Mesendoderm (in vitro differentiated cells): ENCODE results near the gene TMEM50B.
"Not testable (repeated sequence)": the region's sequence is repeated elsewhere in the genome, so short reads cannot be mapped to it uniquely, and the experiment has no call there.

Source experiments
- DNase-seq: peaks from one replicate; pipeline ENCODE4 v3.0.0; 2013
- H2AK5ac ChIP-seq: 2 replicates; pipeline ENCODE4 v1.6.1; 2013; ENCODE audit warnings: low read length, inconsistent platforms
- H2BK120ac ChIP-seq: 2 replicates; pipeline ENCODE4 v1.6.1; 2013; ENCODE audit warnings: low read depth, mild to moderate bottlenecking, low read length, moderate library complexity, mixed read lengths
- H2BK15ac ChIP-seq: replicated peaks from 2 replicates; pipeline ENCODE4 v1.6.1; 2013; ENCODE audit warnings: low read depth, mild to moderate bottlenecking, moderate library complexity
- H2BK5ac ChIP-seq: 2 replicates; pipeline ENCODE4 v1.6.1; 2013; ENCODE audit warnings: low read length, inconsistent platforms
- H3K18ac ChIP-seq: 2 replicates; pipeline ENCODE4 v1.6.1; 2013; ENCODE audit warnings: mild to moderate bottlenecking, low read length, mixed read lengths
- H3K23ac ChIP-seq: one replicate; pipeline ENCODE4 v1.6.1; 2013; ENCODE audit warnings: low read length
- H3K27ac ChIP-seq: 2 replicates; pipeline ENCODE4 v1.5.1; 2013; ENCODE audit warnings: low read depth, mild to moderate bottlenecking, inconsistent platforms, low read length, moderate library complexity
- H3K27me3 ChIP-seq: 2 replicates; pipeline ENCODE4 v1.6.1; 2013; ENCODE audit warnings: low read length, control low read depth, mild to moderate bottlenecking, inconsistent platforms; ENCODE audit not compliant: insufficient read depth, poor library complexity
- H3K36me3 ChIP-seq: 2 replicates; pipeline ENCODE4 v1.6.1; 2013; ENCODE audit warnings: low read length, inconsistent platforms; ENCODE audit not compliant: control insufficient read depth, insufficient read depth
- H3K4ac ChIP-seq: one replicate; pipeline ENCODE4 v1.6.1; 2013; ENCODE audit warnings: low read depth, mild to moderate bottlenecking, low read length, moderate library complexity
- H3K4me1 ChIP-seq: 2 replicates; pipeline ENCODE4 v1.6.1; 2013; ENCODE audit warnings: low read depth, low read length, inconsistent platforms; ENCODE audit not compliant: control insufficient read depth
- H3K4me2 ChIP-seq: 2 replicates; pipeline ENCODE4 v1.6.1; 2013; ENCODE audit warnings: low read length
- H3K4me3 ChIP-seq: 2 replicates; pipeline ENCODE4 v1.5.1; 2013; ENCODE audit warnings: mild to moderate bottlenecking, low read length
- H3K56ac ChIP-seq: one replicate; pipeline ENCODE4 v1.6.1; 2013; ENCODE audit warnings: low read length
- H3K79me1 ChIP-seq: 2 replicates; pipeline ENCODE4 v1.6.1; 2013; ENCODE audit warnings: low read length, inconsistent platforms
- H3K79me2 ChIP-seq: 2 replicates; pipeline ENCODE4 v1.6.1; 2013; ENCODE audit warnings: mild to moderate bottlenecking, low read length; ENCODE audit not compliant: control insufficient read depth, insufficient read depth
- H3K9ac ChIP-seq: 2 replicates; pipeline ENCODE4 v1.6.1; 2013; ENCODE audit warnings: low read length, inconsistent platforms
- H4K5ac ChIP-seq: one replicate; pipeline ENCODE4 v1.6.1; 2013; ENCODE audit warnings: low read length
- H4K8ac ChIP-seq: one replicate; pipeline ENCODE4 v1.6.1; 2013; ENCODE audit warnings: low read depth, mild to moderate bottlenecking, control low read depth, low read length, moderate library complexity
- WGBS: extraction: QIAGEN DNeasy Blood & Tissue Kit; methylation state at CpG from one replicate; pipeline ENCODE4 v1.1.7; 2013; ENCODE audit warnings: low lambda C conversion rate, missing lambda C conversion rate; ENCODE audit not compliant: insufficient coverage; ENCODE audit errors: extremely low coverage; 5-methylcytosine and 5-hydroxymethylcytosine counted together

The TMEM50B gene

DNA sequence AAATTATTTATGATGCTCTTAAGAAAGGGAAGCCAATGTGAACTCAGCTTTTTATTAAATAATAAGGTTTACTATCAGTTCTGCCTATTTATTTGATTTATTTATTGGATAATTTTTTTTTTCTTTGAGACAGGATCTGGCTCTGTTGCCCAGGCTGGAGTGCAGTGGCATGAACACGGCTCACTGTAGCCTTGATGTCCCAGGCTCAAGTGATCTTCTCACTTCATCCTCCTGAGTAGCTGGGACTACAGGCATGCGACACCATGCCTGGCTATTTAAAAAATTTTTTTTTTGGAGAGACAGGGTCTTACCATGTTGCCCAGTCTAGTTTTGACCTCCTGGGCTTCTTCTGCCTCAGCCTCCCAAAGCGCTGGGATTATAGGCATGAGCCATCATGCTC, 32.7 kb upstream of the TMEM50B start:
- H2AK5ac ChIP-seq: no peak overlapping the region
- no peak overlapping the region for H3K4me3 ChIP-seq
- no peak overlapping the region for H3K9ac ChIP-seq
- H3K79me1 ChIP-seq: no peaks in the 10 kb centered on the region
- no peak overlapping the region for H3K56ac ChIP-seq
- no peak overlapping the region for H3K27ac ChIP-seq
- no peak overlapping the region for H2BK5ac ChIP-seq
- no peak overlapping the region for H3K4ac ChIP-seq
- DNase-seq: no peak
- no peak overlapping the region for H3K4me2 ChIP-seq
- WGBS: no CpG with 5 or more reads among the region's 3 CpGs
- H2BK15ac ChIP-seq: no peak overlapping the region
- no peak overlapping the region for H4K8ac ChIP-seq
- H3K18ac ChIP-seq: no peak overlapping the region
- H3K23ac ChIP-seq: no peak overlapping the region
- no peaks in the 10 kb centered on the region for H3K4me1 ChIP-seq
- H4K5ac ChIP-seq: no peak overlapping the region
- no peaks in the 10 kb centered on the region for H3K27me3 ChIP-seq
- H2BK120ac ChIP-seq: no peak overlapping the region
- peaks cover 25% of the 10 kb centered on the region for H3K36me3 ChIP-seq
- no peaks in the 10 kb centered on the region for H3K79me2 ChIP-seq

DNA sequence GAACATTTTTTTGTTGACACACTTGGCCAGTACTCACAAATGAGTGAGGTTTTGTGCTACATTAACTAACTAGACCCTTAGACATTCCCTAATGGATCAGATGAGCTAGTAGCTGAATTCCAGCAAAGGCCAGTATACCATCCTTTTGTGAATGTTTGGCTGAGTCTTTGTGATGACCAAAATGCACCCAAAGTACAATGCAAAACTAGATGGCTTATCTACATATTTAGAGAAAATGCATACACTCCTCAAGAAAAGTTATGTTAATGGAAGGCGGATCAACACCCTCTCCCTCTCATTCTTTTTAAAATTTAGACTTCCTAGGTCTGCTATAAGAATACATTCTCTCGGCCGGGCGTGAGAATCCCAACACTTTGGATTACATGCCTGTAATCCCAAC, 31.9 kb upstream of the TMEM50B start:
- Histone ChIP-seq H3K9ac (no peak overlapping the region), H3K27ac (no peak overlapping the region), H3K18ac (no peak overlapping the region), H3K4ac (no peak overlapping the region), H3K4me3 (no peak overlapping the region), H4K8ac (no peak overlapping the region), H3K79me2 (no peaks in the 10 kb centered on the region), H2AK5ac (no peak overlapping the region), H3K4me1 (no peaks in the 10 kb centered on the region), H3K27me3 (no peaks in the 10 kb centered on the region), H3K56ac (no peak overlapping the region), H3K23ac (no peak overlapping the region), H2BK5ac (no peak overlapping the region), H3K4me2 (no peak overlapping the region), H4K5ac (no peak overlapping the region), H2BK15ac (no peak overlapping the region), H2BK120ac (no peak overlapping the region), H3K36me3 (peaks cover 18% of the 10 kb centered on the region), H3K79me1 (no peaks in the 10 kb centered on the region)
- DNase-seq: no peak
- no CpG with 5 or more reads among the region's 4 CpGs for WGBS

DNA sequence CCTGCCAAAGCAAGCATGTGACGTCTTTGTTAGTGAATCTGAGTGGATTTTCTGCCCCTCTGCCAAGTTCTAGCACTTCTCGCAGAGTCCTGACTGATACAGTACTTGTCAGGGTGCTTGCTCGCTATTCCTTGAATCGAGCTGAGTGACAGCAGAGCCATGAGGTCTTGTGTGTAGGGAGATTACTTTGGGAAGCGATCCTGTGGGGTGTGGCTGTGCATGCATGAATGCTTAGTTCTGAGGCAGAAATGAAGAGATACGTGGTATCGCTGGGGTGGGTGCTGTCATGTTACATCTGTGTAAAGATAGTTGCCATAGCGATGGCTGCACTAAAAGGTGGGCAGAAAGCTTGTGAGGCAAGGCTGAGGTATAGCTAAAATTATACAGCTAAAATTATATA, 31.1 kb upstream of the TMEM50B start:
- Histone ChIP-seq H3K27me3 (no peaks in the 10 kb centered on the region), H3K4me1 (no peaks in the 10 kb centered on the region), H3K4ac (no peak overlapping the region), H3K9ac (no peak overlapping the region), H2AK5ac (no peak overlapping the region), H3K36me3 (peaks cover 18% of the 10 kb centered on the region), H3K23ac (no peak overlapping the region), H3K27ac (no peak overlapping the region), H3K18ac (no peak overlapping the region), H2BK120ac (no peak overlapping the region), H3K79me2 (no peaks in the 10 kb centered on the region), H3K79me1 (no peaks in the 10 kb centered on the region), H4K5ac (no peak overlapping the region), H3K56ac (no peak overlapping the region), H4K8ac (no peak overlapping the region), H2BK15ac (no peak overlapping the region), H3K4me2 (no peak overlapping the region), H2BK5ac (no peak overlapping the region), H3K4me3 (no peak overlapping the region)
- no peak for DNase-seq
- no CpG with 5 or more reads among the region's 8 CpGs for WGBS

DNA sequence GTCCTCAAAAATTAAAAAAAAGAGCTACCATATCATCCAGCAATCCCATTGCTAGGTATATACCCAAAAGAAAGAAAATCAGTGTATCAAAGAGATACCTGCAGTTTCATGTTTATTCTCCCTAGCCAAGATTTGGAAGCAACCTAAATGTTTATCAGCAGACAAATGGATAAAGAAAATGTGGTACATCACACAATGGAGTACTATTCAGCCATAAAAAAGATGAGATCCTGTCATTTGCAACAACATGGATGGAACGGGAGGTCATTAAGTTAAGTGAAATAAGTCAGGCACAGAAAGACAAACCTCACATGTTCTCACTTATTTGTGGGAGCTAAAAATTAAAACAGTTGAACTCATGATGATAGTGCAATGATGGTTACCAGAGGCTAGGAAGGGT, 27.2 kb upstream of the TMEM50B start:
- not testable (repeated sequence) for H3K4me1 ChIP-seq, H2BK5ac ChIP-seq, H3K27me3 ChIP-seq, H3K4ac ChIP-seq, H2AK5ac ChIP-seq, H3K27ac ChIP-seq, H3K56ac ChIP-seq, H3K23ac ChIP-seq, H2BK15ac ChIP-seq, H3K4me2 ChIP-seq, H3K4me3 ChIP-seq, H3K79me2 ChIP-seq, H4K8ac ChIP-seq, H4K5ac ChIP-seq, DNase-seq, H2BK120ac ChIP-seq, H3K79me1 ChIP-seq, H3K9ac ChIP-seq, H3K18ac ChIP-seq
- WGBS: no CpG with 5 or more reads among the region's 1 CpG
- H3K36me3 ChIP-seq: peaks cover 22% of the 10 kb centered on the region

DNA sequence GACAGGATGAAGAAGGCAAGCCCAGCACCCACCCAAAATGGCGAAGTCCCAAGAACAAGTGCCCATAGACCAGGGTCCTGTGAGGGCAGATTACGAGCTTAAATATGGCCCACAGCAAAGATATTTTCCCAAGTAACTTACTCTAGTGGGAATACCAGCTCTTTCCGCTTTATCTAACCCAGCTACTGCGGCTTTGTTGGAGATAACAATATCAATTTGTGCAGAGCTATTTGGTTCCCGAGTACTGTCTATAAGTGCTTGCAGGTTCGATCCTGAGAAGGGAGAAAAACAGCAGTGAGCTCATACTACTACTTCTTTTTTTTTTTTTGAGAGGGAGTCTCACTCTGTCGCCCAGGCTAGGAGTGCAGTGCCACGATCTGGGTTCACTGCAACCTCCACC, 26.1 kb upstream of the TMEM50B start:
- Histone ChIP-seq H3K4me1 (no peaks in the 10 kb centered on the region), H3K4me3 (no peak overlapping the region), H2BK120ac (no peak overlapping the region), H3K27ac (no peak overlapping the region), H3K79me1 (no peaks in the 10 kb centered on the region), H3K27me3 (no peaks in the 10 kb centered on the region), H3K79me2 (no peaks in the 10 kb centered on the region), H4K8ac (no peak overlapping the region), H3K18ac (no peak overlapping the region), H4K5ac (no peak overlapping the region), H3K9ac (no peak overlapping the region), H3K56ac (no peak overlapping the region), H2AK5ac (no peak overlapping the region), H3K23ac (no peak overlapping the region), H2BK5ac (no peak overlapping the region), H3K4me2 (no peak overlapping the region), H3K4ac (no peak overlapping the region), H2BK15ac (no peak overlapping the region), H3K36me3 (peaks cover 15% of the 10 kb centered on the region)
- DNase-seq: no peak
- no CpG with 5 or more reads among the region's 8 CpGs for WGBS

DNA sequence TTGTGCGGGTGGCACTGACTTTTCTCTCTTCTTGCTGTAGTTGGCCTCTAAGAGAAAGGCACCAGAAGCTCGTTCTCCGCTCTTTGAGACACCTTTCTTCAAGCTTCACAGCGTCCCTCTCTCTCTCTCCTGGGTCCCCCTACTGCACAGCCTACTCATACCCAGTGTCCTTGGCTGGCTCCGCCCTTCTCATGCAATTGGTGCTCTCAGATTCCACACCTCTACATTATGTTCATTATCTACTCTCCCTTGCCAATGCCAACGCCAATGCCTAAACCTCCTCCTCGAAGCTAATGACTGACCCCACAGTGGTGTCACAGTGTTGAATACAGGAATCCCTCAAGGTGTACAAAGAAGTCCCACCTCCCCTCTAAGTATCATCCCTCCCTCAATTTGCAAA, 16.6 kb upstream of the TMEM50B start:
- no peaks in the 10 kb centered on the region for H3K79me2 ChIP-seq
- H3K9ac ChIP-seq: no peak overlapping the region
- DNase-seq: no peak
- no peaks in the 10 kb centered on the region for H3K36me3 ChIP-seq
- H3K18ac ChIP-seq: no peak overlapping the region
- H3K27me3 ChIP-seq: no peaks in the 10 kb centered on the region
- H3K4me3 ChIP-seq: no peak overlapping the region
- no peaks in the 10 kb centered on the region for H3K79me1 ChIP-seq
- H2BK5ac ChIP-seq: no peak overlapping the region
- H4K5ac ChIP-seq: no peak overlapping the region
- WGBS: no CpG with 5 or more reads among the region's 7 CpGs
- no peak overlapping the region for H3K56ac ChIP-seq
- no peak overlapping the region for H3K27ac ChIP-seq
- H2AK5ac ChIP-seq: no peak overlapping the region
- no peak overlapping the region for H2BK120ac ChIP-seq
- H3K4ac ChIP-seq: no peak overlapping the region
- no peak overlapping the region for H2BK15ac ChIP-seq
- no peaks in the 10 kb centered on the region for H3K4me1 ChIP-seq
- no peak overlapping the region for H3K23ac ChIP-seq
- no peak overlapping the region for H3K4me2 ChIP-seq
- no peak overlapping the region for H4K8ac ChIP-seq
